ENCODE measurements around the gene CARD16.

Gene CARD16

DNA sequence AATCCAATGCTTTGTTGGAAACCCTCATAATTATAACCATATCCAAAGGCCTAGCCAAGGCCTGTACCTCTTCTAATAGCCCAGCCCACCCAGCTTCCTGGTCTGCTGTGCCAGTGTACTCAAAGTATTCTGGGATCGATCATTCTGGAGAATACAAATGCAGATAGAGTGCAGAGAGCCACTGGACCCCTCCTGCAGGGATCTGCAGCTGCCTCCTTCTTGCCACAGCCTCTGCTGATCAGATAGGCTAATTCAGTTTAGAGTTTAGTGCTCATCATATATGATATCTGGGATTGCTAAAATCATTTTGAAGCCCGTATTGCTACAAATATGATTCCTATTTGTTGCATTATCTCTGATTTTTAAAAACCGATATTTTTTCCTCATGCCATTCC, 39.7 kb downstream of the CARD16 start:
- Histone ChIP-seq H3K4me3 (ENCODE audit: low read depth, low read length) (no peak overlapping the region), H3K9me3 (ENCODE audit: control insufficient read depth, insufficient read depth, low read depth, low read length) (no peaks in the 10 kb centered on the region), H3K4me1 (ENCODE audit: control insufficient read depth, insufficient read depth, low read length) (no peaks in the 10 kb centered on the region), H3K36me3 (ENCODE audit: control insufficient read depth in 2 of 2, insufficient read depth in 1 of 2, low read length in 2 of 2) (no peaks in the 10 kb centered on the region), H3K27ac (ENCODE audit: extremely low read depth, low read depth, low read length) (no peak overlapping the region)
- POLR2A ChIA-PET = no interaction called here
- TF ChIP-seq KLF1 (tag by site-specific recombination; IDR thresholded peaks at IDR 0.05) (no peak), ZNF830 (tag by site-specific recombination; IDR thresholded peaks at IDR 0.05; ENCODE audit: low read depth) (no peak), ZNF175 (tag by site-specific recombination; IDR thresholded peaks at IDR 0.05) (no peak), SP3 (tag by site-specific recombination; IDR thresholded peaks at IDR 0.05) (no peak), GLI2 (tag by site-specific recombination; IDR thresholded peaks at IDR 0.05; ENCODE audit: borderline replicate concordance, low read depth) (no peak), ZNF792 (tag by site-specific recombination; IDR thresholded peaks at IDR 0.05) (no peak), SALL2 (tag by site-specific recombination; IDR thresholded peaks at IDR 0.05; ENCODE audit: borderline replicate concordance) (no peak)
- TF ChIP-seq, protein P1, sequence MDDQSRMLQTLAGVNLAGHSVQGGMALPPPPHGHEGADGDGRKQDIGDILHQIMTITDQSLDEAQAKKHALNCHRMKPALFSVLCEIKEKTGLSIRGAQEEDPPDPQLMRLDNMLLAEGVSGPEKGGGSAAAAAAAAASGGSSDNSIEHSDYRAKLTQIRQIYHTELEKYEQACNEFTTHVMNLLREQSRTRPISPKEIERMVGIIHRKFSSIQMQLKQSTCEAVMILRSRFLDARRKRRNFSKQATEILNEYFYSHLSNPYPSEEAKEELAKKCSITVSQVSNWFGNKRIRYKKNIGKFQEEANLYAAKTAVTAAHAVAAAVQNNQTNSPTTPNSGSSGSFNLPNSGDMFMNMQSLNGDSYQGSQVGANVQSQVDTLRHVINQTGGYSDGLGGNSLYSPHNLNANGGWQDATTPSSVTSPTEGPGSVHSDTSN (CRISPR knock-in tag; IDR thresholded peaks at IDR 0.05) = no peak
- TF ChIP-seq, protein P2, sequence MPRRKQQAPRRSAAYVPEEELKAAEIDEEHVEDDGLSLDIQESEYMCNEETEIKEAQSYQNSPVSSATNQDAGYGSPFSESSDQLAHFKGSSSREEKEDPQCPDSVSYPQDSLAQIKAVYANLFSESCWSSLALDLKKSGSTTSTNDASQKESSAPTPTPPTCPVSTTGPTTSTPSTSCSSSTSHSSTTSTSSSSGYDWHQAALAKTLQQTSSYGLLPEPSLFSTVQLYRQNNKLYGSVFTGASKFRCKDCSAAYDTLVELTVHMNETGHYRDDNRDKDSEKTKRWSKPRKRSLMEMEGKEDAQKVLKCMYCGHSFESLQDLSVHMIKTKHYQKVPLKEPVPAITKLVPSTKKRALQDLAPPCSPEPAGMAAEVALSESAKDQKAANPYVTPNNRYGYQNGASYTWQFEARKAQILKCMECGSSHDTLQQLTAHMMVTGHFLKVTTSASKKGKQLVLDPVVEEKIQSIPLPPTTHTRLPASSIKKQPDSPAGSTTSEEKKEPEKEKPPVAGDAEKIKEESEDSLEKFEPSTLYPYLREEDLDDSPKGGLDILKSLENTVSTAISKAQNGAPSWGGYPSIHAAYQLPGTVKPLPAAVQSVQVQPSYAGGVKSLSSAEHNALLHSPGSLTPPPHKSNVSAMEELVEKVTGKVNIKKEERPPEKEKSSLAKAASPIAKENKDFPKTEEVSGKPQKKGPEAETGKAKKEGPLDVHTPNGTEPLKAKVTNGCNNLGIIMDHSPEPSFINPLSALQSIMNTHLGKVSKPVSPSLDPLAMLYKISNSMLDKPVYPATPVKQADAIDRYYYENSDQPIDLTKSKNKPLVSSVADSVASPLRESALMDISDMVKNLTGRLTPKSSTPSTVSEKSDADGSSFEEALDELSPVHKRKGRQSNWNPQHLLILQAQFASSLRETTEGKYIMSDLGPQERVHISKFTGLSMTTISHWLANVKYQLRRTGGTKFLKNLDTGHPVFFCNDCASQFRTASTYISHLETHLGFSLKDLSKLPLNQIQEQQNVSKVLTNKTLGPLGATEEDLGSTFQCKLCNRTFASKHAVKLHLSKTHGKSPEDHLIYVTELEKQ (tag by site-specific recombination; IDR thresholded peaks at IDR 0.05; ENCODE audit: borderline replicate concordance) = no peak
- TF ChIP-seq, protein P3, sequence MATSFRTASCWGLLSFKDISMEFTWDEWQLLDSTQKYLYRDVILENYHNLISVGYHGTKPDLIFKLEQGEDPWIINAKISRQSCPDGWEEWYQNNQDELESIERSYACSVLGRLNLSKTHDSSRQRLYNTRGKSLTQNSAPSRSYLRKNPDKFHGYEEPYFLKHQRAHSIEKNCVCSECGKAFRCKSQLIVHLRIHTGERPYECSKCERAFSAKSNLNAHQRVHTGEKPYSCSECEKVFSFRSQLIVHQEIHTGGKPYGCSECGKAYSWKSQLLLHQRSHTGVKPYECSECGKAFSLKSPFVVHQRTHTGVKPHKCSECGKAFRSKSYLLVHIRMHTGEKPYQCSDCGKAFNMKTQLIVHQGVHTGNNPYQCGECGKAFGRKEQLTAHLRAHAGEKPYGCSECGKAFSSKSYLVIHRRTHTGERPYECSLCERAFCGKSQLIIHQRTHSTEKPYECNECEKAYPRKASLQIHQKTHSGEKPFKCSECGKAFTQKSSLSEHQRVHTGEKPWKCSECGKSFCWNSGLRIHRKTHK (tag by site-specific recombination; IDR thresholded peaks at IDR 0.05) = no peak
- CTCF ChIA-PET = interaction anchor here (1.5 kb wide), 1 partner anchor 8 kb away, joined by 3 read pairs; no protein-coding TSS in a partner anchor

DNA sequence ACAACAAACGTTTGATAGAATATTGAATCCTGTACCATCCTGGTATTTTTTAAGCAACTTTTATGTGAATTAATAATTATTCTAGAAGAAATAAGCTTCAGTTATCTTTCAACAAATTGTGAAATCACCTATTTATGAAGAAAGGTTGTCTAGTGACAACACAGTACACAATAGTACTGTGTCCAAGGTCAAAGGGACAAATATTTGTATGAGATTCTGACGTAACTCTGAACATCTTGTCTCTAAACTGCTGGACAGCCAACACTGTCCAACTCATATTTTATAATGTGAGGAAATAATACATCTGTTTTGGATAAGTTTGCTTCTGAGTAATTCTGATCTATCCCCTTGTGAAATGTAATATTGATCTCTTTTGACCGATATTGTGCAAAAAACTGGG, 41.1 kb downstream of the CARD16 start:
- POLR2A ChIA-PET = no interaction called here
- Histone ChIP-seq H3K4me1 (ENCODE audit: control insufficient read depth, insufficient read depth, low read length) (no peaks in the 10 kb centered on the region), H3K4me3 (ENCODE audit: low read depth, low read length) (no peak overlapping the region), H3K27ac (ENCODE audit: extremely low read depth, low read depth, low read length) (no peak overlapping the region), H3K9me3 (ENCODE audit: control insufficient read depth, insufficient read depth, low read depth, low read length) (no peaks in the 10 kb centered on the region), H3K36me3 (ENCODE audit: control insufficient read depth in 2 of 2, insufficient read depth in 1 of 2, low read length in 2 of 2) (no peaks in the 10 kb centered on the region)
- CTCF ChIA-PET = no interaction called here
- TF ChIP-seq, protein P4, sequence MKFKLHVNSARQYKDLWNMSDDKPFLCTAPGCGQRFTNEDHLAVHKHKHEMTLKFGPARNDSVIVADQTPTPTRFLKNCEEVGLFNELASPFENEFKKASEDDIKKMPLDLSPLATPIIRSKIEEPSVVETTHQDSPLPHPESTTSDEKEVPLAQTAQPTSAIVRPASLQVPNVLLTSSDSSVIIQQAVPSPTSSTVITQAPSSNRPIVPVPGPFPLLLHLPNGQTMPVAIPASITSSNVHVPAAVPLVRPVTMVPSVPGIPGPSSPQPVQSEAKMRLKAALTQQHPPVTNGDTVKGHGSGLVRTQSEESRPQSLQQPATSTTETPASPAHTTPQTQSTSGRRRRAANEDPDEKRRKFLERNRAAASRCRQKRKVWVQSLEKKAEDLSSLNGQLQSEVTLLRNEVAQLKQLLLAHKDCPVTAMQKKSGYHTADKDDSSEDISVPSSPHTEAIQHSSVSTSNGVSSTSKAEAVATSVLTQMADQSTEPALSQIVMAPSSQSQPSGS (tag by site-specific recombination; IDR thresholded peaks at IDR 0.05; ENCODE audit: low read depth) = no peak
- TF ChIP-seq ZNF830 (tag by site-specific recombination; IDR thresholded peaks at IDR 0.05; ENCODE audit: low read depth) (no peak), ZNF501 (tag by site-specific recombination; IDR thresholded peaks at IDR 0.05) (no peak), ZNF560 (tag by site-specific recombination; IDR thresholded peaks at IDR 0.05; ENCODE audit: borderline replicate concordance) (no peak), WT1 (tag by site-specific recombination; IDR thresholded peaks at IDR 0.05) (no peak), ZNF221 (tag by site-specific recombination; IDR thresholded peaks at IDR 0.05; ENCODE audit: borderline replicate concordance) (no peak), EGR2 (tag by site-specific recombination; IDR thresholded peaks at IDR 0.05; ENCODE audit: low read depth) (no peak), ZNF768 (tag by site-specific recombination; IDR thresholded peaks at IDR 0.05) (no peak), ZNF133 (tag by site-specific recombination; IDR thresholded peaks at IDR 0.05) (no peak), ZNF10 (tag by site-specific recombination; IDR thresholded peaks at IDR 0.05) (no peak), ZNF544 (tag by site-specific recombination; IDR thresholded peaks at IDR 0.05) (no peak), ZSCAN16 (tag by site-specific recombination; IDR thresholded peaks at IDR 0.05) (no peak), ZNF169 (tag by site-specific recombination; IDR thresholded peaks at IDR 0.05) (no peak), ZIC2 (tag by site-specific recombination; IDR thresholded peaks at IDR 0.05) (no peak)
- TF ChIP-seq, protein P5, sequence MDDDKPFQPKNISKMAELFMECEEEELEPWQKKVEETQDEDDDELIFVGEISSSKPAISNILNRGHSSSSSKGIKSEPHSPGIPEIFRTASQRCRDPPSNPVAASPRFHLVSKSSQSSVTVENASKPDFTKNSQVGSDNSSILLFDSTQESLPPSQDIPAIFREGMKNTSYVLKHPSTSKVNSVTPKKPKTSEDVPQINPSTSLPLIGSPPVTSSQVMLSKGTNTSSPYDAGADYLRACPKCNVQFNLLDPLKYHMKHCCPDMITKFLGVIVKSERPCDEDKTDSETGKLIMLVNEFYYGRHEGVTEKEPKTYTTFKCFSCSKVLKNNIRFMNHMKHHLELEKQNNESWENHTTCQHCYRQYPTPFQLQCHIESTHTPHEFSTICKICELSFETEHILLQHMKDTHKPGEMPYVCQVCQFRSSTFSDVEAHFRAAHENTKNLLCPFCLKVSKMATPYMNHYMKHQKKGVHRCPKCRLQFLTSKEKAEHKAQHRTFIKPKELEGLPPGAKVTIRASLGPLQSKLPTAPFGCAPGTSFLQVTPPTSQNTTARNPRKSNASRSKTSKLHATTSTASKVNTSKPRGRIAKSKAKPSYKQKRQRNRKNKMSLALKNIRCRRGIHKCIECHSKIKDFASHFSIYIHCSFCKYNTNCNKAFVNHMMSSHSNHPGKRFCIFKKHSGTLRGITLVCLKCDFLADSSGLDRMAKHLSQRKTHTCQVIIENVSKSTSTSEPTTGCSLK (tag by site-specific recombination; IDR thresholded peaks at IDR 0.05) = no peak
- TF ChIP-seq, protein P6, sequence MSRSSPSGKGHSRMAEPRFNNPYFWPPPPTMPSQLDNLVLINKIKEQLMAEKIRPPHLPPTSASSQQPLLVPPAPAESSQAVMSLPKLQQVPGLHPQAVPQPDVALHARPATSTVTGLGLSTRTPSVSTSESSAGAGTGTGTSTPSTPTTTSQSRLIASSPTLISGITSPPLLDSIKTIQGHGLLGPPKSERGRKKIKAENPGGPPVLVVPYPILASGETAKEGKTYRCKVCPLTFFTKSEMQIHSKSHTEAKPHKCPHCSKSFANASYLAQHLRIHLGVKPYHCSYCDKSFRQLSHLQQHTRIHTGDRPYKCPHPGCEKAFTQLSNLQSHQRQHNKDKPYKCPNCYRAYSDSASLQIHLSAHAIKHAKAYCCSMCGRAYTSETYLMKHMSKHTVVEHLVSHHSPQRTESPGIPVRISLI (tag by site-specific recombination; IDR thresholded peaks at IDR 0.05) = no peak
